Regular cardiac myocyte (primary cell): ENCODE measurements around the gene STRA8. TPM values are rescaled to one million over a fixed set of nuclear protein-coding genes. Genes with fewer than 3 reads are reported as not detected.

Experiments
- total RNA-seq: library from RNA; depleted of rRNA; stranded (reverse); fragments of >200 nt; gene quantifications from 2 replicates; pipeline ENCODE4 v1.2.3, GENCODE V29; 2014

The STRA8 gene
- not detected in 2 replicates for total RNA-seq

GRCh38 chr7:135233570-135233969 is at the start of gene STRA8:
Gene STRA8, plus strand, starts transcription at chr7:135233838. Its CDS starts 6,687 bp downstream, at chr7:135240525.

GRCh38 chr7:135211179-135211945 is 22.3 kb upstream of the STRA8 start, which contains the start of gene WDR91:
Gene WDR91, minus strand, starts transcription at chr7:135211526. Its CDS starts 24 bp downstream, at chr7:135211502.

Other genes starting within 250 kb of the STRA8 start
- 0.96 and 2.5 TPM in 2 replicates for gene AGBL3, start 247.3 kb upstream of the STRA8 start, total RNA-seq
- 5.0 and 18.6 TPM in 2 replicates for gene TMEM140, start 85.8 kb upstream of the STRA8 start, total RNA-seq
- gene CYREN, start 63.1 kb upstream of the STRA8 start, total RNA-seq = 27.9 and 40.5 TPM in 2 replicates
- 6.2 and 6.7 TPM in 2 replicates for gene WDR91, start 22.3 kb upstream of the STRA8 start, total RNA-seq